Lower leg skin (tissue), 4 donors: Measurements from ENCODE around the gene ZSCAN2. TPM values are rescaled to one million over a fixed set of nuclear protein-coding genes. Genes with fewer than 3 reads are reported as not detected.

ENCODE experiments used
- DNase-seq, 2 donors: peaks; one replicate each; pipeline ENCODE4 v3.0.0-alpha.2; 2019; ENCODE audit warnings: low spot score in 2 of 2
- H3K4me3 ChIP-seq: fragments of 200-600 bp; sonication (generic); 2 replicates; pipeline ENCODE4 v1.5.1; 2017; ENCODE audit warnings: mild to moderate bottlenecking, low read depth; ENCODE audit not compliant: poor library complexity, severe bottlenecking
- POLR2A ChIP-seq, 2 donors: fragments of 450-650 bp; IDR thresholded peaks; one replicate each; pipeline ENCODE4 v1.6.1; 2016 to 2017; ENCODE audit warnings: antibody characterized with exemption in 2 of 2, mild to moderate bottlenecking in 1 of 2, moderate library complexity in 1 of 2
- intact Hi-C: fragments of 100-400 bp; cut with DNase I; formaldehyde crosslinking; loops from one replicate; pipeline ENCODE4 v1.15.0; 2023; ENCODE audit warnings: low total_unique reads
- total RNA-seq, 4 donors: library from RNA; depleted of rRNA; stranded (reverse); fragments of >200 nt; gene quantifications; one replicate each; pipeline ENCODE4 v1.1.0, GENCODE V29; 2016
- TF ChIP-seq, protein P1 (sequence below), 3 donors: fragments of 450-650 bp; IDR thresholded peaks; one replicate each; pipeline ENCODE4 v1.5.1; 2016; ENCODE audit warnings: antibody characterized with exemption in 3 of 3, mild to moderate bottlenecking in 3 of 3, moderate library complexity in 2 of 3

Gene ZSCAN2
- total RNA-seq, 4 donors from 2014 or later: 3.0 to 11.4 (median 6.7) TPM

DNA sequence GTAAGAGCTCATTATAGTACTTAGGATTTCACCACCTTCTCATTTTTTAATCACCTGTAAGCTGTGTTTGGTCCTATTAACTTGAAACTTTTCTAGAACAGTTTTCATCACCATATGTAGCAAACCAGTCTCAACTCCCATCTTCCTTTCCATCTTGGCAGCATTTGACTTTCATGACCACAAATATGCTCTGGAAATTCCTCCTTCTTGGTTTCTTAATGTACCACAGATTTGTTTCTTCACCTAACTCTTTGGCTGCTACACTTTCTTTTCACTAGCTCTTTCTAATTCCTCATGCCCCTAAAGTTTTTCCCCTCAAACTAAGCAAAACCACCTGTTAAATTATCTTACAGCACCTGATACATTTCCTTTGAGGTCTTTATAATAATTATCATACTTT, 70.4 kb downstream of the ZSCAN2 start:
- TF ChIP-seq POLR2A (IDR thresholded peaks at IDR 0.05): no peak
- TF ChIP-seq, protein P1, sequence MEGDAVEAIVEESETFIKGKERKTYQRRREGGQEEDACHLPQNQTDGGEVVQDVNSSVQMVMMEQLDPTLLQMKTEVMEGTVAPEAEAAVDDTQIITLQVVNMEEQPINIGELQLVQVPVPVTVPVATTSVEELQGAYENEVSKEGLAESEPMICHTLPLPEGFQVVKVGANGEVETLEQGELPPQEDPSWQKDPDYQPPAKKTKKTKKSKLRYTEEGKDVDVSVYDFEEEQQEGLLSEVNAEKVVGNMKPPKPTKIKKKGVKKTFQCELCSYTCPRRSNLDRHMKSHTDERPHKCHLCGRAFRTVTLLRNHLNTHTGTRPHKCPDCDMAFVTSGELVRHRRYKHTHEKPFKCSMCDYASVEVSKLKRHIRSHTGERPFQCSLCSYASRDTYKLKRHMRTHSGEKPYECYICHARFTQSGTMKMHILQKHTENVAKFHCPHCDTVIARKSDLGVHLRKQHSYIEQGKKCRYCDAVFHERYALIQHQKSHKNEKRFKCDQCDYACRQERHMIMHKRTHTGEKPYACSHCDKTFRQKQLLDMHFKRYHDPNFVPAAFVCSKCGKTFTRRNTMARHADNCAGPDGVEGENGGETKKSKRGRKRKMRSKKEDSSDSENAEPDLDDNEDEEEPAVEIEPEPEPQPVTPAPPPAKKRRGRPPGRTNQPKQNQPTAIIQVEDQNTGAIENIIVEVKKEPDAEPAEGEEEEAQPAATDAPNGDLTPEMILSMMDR (IDR thresholded peaks at IDR 0.05): no peak
- H3K4me3 ChIP-seq: no peak overlapping the region
- intact Hi-C loops: no loop called here
- DNase-seq: no peak

Other genes starting within 250 kb of the ZSCAN2 start
- 10 to 100 TPM in 3 of 4 donors, 1 to 10 TPM in 1; 10.0 to 26.5 (median 18.9) TPM for gene WDR73, start 53.3 kb downstream of the ZSCAN2 start, total RNA-seq
- gene NMB, start 57.2 kb downstream of the ZSCAN2 start, total RNA-seq: 1 to 10 TPM in 3 of 4 donors, under 1 TPM in 1; 0.88 to 5.7 (median 3.5) TPM
- gene SEC11A, start 115.1 kb downstream of the ZSCAN2 start, total RNA-seq: 10 to 100 TPM; 44.0 to 88.4 (median 63.1) TPM
- 10 to 100 TPM; 15.8 to 25.5 (median 21.1) TPM for gene ZNF592, start 147.6 kb downstream of the ZSCAN2 start, total RNA-seq
- 1 to 10 TPM in 1 of 4 donors, under 1 TPM in 3; 0.42 to 1.4 (median 0.46) TPM for gene ALPK3, start 216.3 kb downstream of the ZSCAN2 start, total RNA-seq